HG03342 (cell line): ENCODE measurements around the gene RNF41.
A peak's percentile ranks its signal among the peaks of the same experiment; 100 is the strongest.
"Not testable (repeated sequence)": the region's sequence is repeated elsewhere in the genome, so short reads cannot be mapped to it uniquely, and the experiment has no call there.

Experiments used
- ATAC-seq: cut with Tn5 transposase; IDR thresholded peaks from one replicate; pipeline ENCODE4 v1.9.1; 2021; ENCODE audit warnings: mild to moderate bottlenecking, moderate library complexity; ENCODE audit not compliant: unreplicated experiment

Gene RNF41

GRCh38 chr12:56178347-56178746, 43.4 kb downstream of the RNF41 start:
- no peak for ATAC-seq

- no peak for ATAC-seq
Observed at GRCh38 chr12:56172839-56173238, 48.9 kb downstream of the RNF41 start.

- no peak for ATAC-seq
Observed at GRCh38 chr12:56169229-56169759, 52.4 kb downstream of the RNF41 start.

GRCh38 chr12:56165369-56165768, 56.4 kb downstream of the RNF41 start:
- ATAC-seq, result no peak

GRCh38 chr12:56164345-56164729, 57.4 kb downstream of the RNF41 start:
- no peak for ATAC-seq

GRCh38 chr12:56163533-56164344, 58.0 kb downstream of the RNF41 start:
- ATAC-seq, result no peak

- no peak for ATAC-seq
Observed at GRCh38 chr12:56162468-56163290, 59.0 kb downstream of the RNF41 start.

- no peak for ATAC-seq
Observed at GRCh38 chr12:56161690-56162351, 59.9 kb downstream of the RNF41 start.

- no peak for ATAC-seq
Observed at GRCh38 chr12:56160894-56161689, 60.6 kb downstream of the RNF41 start.

- no peak for ATAC-seq
Observed at GRCh38 chr12:56160193-56160763, 61.4 kb downstream of the RNF41 start.

GRCh38 chr12:56159482-56160192, 62.1 kb downstream of the RNF41 start:
- no peak for ATAC-seq

GRCh38 chr12:56158926-56159461, 62.7 kb downstream of the RNF41 start:
- no peak for ATAC-seq

GRCh38 chr12:56158029-56158925, 63.4 kb downstream of the RNF41 start, which contains the start of gene MYL6:
TSS of gene MYL6 (plus strand) at chr12:56158359. CDS start at chr12:56158402, 43 bp downstream.
- ATAC-seq, result peak; percentile 86

- peak; percentile 35 for ATAC-seq
Observed at GRCh38 chr12:56157201-56158028, 64.3 kb downstream of the RNF41 start.

- not testable (repeated sequence) for ATAC-seq
Observed at GRCh38 chr12:56156464-56157200, 65.1 kb downstream of the RNF41 start.

GRCh38 chr12:56155256-56155845, 66.4 kb downstream of the RNF41 start:
- no peak for ATAC-seq
